NCI-H1048 (cell line): ENCODE data around the gene LRP1.
"Not testable (repeated sequence)": the region's sequence is repeated elsewhere in the genome, so short reads cannot be mapped to it uniquely, and the experiment has no call there.

ENCODE experiments used
- DNase-seq: peaks from one replicate; lab custom pipeline; 2025; lab: John Stamatoyannopoulos, UW

The LRP1 gene

GRCh38 chr12:57112492-57113294, 15.6 kb upstream of the LRP1 start:
- no peak for DNase-seq

GRCh38 chr12:57116580-57117281, 11.6 kb upstream of the LRP1 start:
- no peak for DNase-seq

- no peak for DNase-seq
Observed at GRCh38 chr12:57118711-57119271, 9.5 kb upstream of the LRP1 start.

GRCh38 chr12:57119294-57120085, 8.8 kb upstream of the LRP1 start:
- no peak for DNase-seq

GRCh38 chr12:57120718-57121117, 7.6 kb upstream of the LRP1 start:
- not testable (repeated sequence) for DNase-seq

- no peak for DNase-seq
Observed at GRCh38 chr12:57123813-57124212, 4.5 kb upstream of the LRP1 start.

- DNase-seq, result peak; percentile 66
Observed at GRCh38 chr12:57124261-57124877, 3.9 kb upstream of the LRP1 start.

- DNase-seq, result no peak
Observed at GRCh38 chr12:57126061-57126460, 2.2 kb upstream of the LRP1 start.

GRCh38 chr12:57126561-57126960, 1.7 kb upstream of the LRP1 start:
- no peak for DNase-seq

GRCh38 chr12:57127101-57127725, 1.1 kb upstream of the LRP1 start:
- no peak for DNase-seq

- DNase-seq, result no peak
Observed at GRCh38 chr12:57128519-57129247, 400 bp downstream of the LRP1 start.

GRCh38 chr12:57129321-57129842, 1.1 kb downstream of the LRP1 start:
- no peak for DNase-seq

- DNase-seq, result no peak
Observed at GRCh38 chr12:57129889-57130288, 1.6 kb downstream of the LRP1 start.

- no peak for DNase-seq
Observed at GRCh38 chr12:57130941-57131340, 2.7 kb downstream of the LRP1 start.

GRCh38 chr12:57131896-57132744, 3.8 kb downstream of the LRP1 start:
- no peak for DNase-seq

- no peak for DNase-seq
Observed at GRCh38 chr12:57133013-57133569, 4.8 kb downstream of the LRP1 start.

GRCh38 chr12:57133916-57134315, 5.6 kb downstream of the LRP1 start:
- DNase-seq, result no peak

GRCh38 chr12:57134949-57135348, 6.7 kb downstream of the LRP1 start:
- no peak for DNase-seq
